Measurements from ENCODE around the gene ALPL.
"Not testable (repeated sequence)": the region's sequence is repeated elsewhere in the genome, so short reads cannot be mapped to it uniquely, and the experiment has no call there.

Gene ALPL

DNA sequence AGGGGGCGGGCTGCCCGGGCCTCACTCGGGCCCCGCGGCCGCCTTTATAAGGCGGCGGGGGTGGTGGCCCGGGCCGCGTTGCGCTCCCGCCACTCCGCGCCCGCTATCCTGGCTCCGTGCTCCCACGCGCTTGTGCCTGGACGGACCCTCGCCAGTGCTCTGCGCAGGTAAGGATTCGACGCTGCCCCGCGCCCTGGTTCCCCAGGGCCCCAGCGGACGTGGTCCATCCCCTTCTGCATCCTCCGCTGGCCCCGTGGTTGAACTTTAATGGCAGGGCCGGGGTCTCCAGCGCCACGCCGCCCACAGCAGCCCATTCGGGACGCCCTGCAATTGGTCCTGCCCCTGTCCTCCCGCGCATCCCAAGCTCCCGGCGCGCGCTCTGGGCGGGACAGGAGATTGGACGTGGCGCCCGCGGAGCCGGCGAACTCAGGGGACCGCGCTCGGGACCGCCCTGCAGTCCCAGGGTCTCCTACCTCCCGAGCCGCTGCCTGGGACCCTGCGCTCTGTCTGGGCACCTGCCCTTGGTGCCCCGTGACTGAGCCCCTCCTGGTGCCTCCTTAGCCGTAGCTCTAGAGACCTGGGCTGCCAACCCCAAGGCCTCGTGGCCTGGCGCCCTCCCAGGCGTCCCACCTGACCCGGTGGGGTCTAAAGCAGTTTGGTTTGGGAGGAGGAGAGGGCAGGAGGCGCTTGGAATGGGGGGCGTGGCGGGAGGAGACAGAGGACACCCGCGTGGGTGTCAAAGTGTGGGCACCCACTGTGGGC lies at the start of gene ALPL:
ALPL (plus strand) TSS at position 73 of the 762 bp plus-strand sequence. CDS start 44,659 bp downstream, outside the sequence.
- ATAC-seq (replicated peaks) (peak; percentile 24 to 29), DNase-seq (no peak)
- peaks cover 36 to 53% of the 10 kb centered on the region in 2 donors for H3K27me3 Mint-ChIP-seq
- peak within 1 kb of the TSS; percentile 31 for H3K27ac Mint-ChIP-seq
- H3K36me3 Mint-ChIP-seq: no peaks in the 10 kb centered on the region
- no peaks in the 10 kb centered on the region for H3K9me3 Mint-ChIP-seq
- H3K4me1 Mint-ChIP-seq: peaks cover 17 to 28% of the 10 kb centered on the region in 2 donors
- H3K4me3 Mint-ChIP-seq: peak within 1 kb of the TSS; percentile 74 to 81

DNA sequence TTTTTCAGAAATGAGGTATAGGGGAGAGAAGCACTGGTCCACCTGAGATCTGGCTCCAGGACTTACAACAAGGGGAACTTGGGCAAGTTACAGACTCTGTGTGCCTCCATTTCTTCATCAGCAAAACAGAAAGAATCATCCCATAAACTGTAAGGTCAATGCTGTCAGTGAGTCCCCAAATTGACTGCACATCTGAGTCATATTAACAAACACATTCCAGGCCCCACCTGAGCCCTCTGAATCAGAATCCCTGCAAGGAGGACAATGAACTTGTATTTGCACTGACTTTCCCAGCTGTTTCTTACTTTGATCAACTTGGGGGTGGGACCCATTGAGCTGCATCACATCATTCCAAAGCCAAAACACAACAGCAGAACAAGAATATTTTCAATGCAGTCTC lies 44.1 kb upstream of the ALPL start:
- H3K4me1 Mint-ChIP-seq; ATAC-seq (replicated peaks); H3K27ac Mint-ChIP-seq; H3K36me3 Mint-ChIP-seq; H3K27me3 Mint-ChIP-seq; DNase-seq; H3K4me3 Mint-ChIP-seq; H3K9me3 Mint-ChIP-seq: not testable (repeated sequence)

DNA sequence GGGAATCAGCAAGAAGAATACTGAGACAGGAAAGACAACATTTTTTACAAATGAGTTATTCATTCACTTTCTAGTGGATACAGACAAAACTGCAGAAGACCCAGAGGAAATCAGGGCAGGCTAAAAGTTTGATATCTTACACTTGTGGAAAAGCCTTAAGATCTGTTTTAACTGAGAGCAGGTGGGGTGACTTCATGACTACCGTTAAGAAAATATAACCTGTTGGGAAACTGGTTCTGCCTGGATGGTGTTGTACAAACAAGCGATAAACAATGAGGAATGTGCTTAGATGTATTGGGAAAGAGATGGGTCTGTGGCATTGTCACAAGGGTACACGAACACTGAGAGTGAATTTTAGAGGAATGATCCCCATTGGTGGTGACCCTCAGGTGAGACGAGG lies 41.3 kb upstream of the ALPL start:
- not testable (repeated sequence) for H3K4me1 Mint-ChIP-seq; H3K4me3 Mint-ChIP-seq; DNase-seq; H3K27ac Mint-ChIP-seq; ATAC-seq (replicated peaks); H3K27me3 Mint-ChIP-seq; H3K9me3 Mint-ChIP-seq
- peaks cover 11 to 13% of the 10 kb centered on the region in 2 donors for H3K36me3 Mint-ChIP-seq

DNA sequence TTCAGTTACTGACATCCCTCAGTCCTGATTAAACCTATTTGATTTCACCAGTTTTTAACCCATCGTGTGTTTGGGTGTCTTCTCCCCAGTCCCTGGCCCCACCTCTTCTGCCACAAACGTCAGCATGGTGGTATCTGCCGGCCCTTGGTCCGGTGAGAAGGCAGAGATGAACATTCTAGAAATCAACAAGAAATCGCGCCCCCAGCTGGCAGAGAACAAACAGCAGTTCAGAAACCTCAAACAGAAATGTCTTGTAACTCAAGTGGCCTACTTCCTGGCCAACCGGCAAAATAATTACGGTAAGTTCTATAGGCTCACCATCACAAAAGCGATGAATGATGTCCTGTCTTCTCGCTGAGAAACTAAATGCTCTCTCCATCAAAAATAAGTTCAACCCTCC lies 40.6 kb upstream of the ALPL start:
- Mint-ChIP-seq H3K27me3 (no peaks in the 10 kb centered on the region), H3K36me3 (peaks cover 13 to 17% of the 10 kb centered on the region in 2 donors), H3K9me3 (no peaks in the 10 kb centered on the region), H3K27ac (no peak overlapping the region), H3K4me1 (no peaks in the 10 kb centered on the region), H3K4me3 (no peak overlapping the region)
- DNase-seq (no peak), ATAC-seq (replicated peaks) (no peak)

DNA sequence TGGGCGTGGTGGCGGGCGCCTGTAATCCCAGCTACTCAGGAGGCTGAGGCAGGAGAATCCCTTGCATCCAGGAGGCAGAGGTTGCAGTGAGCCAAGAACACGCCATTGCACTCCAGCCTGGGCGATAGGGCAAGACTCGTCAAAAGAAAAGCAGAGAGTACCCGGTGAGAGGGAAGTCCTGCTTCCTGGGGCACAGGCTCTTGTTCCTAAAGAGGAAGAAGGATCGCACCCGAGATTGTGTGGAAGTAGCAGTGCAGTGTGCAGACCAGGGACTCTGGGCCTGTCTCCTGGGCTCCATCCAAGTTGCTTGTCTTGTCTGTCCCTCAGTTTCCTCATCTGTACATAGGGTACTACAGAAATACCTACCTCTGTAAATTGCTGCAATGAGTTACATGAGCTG lies 39.6 kb upstream of the ALPL start:
- no peaks in the 10 kb centered on the region for H3K27me3 Mint-ChIP-seq
- no peak overlapping the region for H3K27ac Mint-ChIP-seq
- H3K4me1 Mint-ChIP-seq: no peaks in the 10 kb centered on the region
- H3K4me3 Mint-ChIP-seq: no peak overlapping the region
- ATAC-seq (replicated peaks) (no peak), DNase-seq (no peak)
- H3K36me3 Mint-ChIP-seq: peaks cover 13 to 23% of the 10 kb centered on the region in 2 donors
- H3K9me3 Mint-ChIP-seq: no peaks in the 10 kb centered on the region

DNA sequence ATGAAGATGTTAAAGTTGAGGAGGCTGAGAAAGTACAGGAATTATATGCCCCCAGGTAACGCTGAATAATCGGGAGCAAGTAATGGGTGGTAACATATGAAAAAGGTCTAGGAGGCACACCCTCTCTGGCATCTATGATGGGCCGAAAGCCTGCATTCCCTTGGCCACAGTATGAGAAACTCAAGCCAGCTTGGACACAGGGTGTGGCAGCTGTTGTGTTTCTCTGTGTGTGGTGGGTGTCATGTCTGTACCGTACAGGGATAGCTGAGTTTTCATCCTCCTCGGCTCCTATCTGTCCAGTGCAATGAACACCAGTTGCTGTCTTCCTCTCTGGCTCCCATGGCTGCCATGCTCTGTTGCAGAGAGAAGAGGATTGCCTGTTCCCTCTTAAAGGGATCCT lies 36.4 kb upstream of the ALPL start:
- no peak for DNase-seq
- H3K36me3 Mint-ChIP-seq: peaks cover 23 to 31% of the 10 kb centered on the region in 2 donors
- no peak overlapping the region for H3K27ac Mint-ChIP-seq
- no peaks in the 10 kb centered on the region for H3K4me1 Mint-ChIP-seq
- no peaks in the 10 kb centered on the region for H3K9me3 Mint-ChIP-seq
- no peak for ATAC-seq (replicated peaks)
- H3K27me3 Mint-ChIP-seq: peaks cover 0 to 4% of the 10 kb centered on the region in 2 donors
- no peak overlapping the region for H3K4me3 Mint-ChIP-seq

DNA sequence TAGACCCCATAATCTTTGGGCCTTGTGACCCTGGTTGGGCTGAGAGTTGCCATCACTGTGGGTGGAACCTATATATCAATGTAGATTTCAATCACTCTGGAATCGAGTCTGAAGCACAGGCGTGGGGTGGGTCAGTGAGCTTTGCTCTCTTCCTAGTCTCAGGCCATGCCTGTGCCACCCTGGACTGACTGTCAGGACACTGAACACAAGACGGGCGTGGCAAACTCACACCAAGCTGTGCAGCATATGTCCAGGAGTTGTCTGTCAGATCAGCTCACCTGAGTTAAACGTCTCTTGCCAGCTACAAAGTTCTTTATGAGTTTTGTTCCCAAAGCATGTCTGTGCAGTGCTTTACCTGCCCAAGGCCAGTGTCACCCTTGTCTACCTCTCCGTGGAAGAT lies 30.9 kb upstream of the ALPL start:
- Mint-ChIP-seq H3K36me3 (peaks cover 30 to 32% of the 10 kb centered on the region in 2 donors), H3K9me3 (no peaks in the 10 kb centered on the region), H3K4me3 (no peak overlapping the region), H3K27ac (no peak overlapping the region), H3K27me3 (peaks cover 0 to 4% of the 10 kb centered on the region in 2 donors), H3K4me1 (no peaks in the 10 kb centered on the region)
- DNase-seq (no peak), ATAC-seq (replicated peaks) (no peak)

DNA sequence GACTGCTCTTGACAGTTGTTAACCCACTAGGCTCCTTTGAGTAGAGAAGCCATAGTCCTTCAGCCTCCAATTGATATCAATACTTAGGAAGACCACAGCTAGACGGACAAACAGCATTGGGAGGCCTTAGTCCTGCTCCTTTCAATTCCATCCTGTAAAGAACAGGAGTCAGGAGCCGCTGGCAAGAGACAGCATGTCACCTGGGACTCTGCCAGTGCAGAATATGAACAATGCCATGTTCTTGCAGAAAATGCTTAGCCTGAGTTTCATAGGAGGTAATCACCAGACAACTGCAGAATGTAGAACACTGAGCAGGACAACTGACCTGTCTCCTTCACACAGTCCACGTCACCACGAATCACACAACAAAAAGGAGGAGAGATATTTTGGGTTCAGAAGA lies 25.3 kb upstream of the ALPL start:
- DNase-seq; ATAC-seq (replicated peaks): not testable (repeated sequence)

DNA sequence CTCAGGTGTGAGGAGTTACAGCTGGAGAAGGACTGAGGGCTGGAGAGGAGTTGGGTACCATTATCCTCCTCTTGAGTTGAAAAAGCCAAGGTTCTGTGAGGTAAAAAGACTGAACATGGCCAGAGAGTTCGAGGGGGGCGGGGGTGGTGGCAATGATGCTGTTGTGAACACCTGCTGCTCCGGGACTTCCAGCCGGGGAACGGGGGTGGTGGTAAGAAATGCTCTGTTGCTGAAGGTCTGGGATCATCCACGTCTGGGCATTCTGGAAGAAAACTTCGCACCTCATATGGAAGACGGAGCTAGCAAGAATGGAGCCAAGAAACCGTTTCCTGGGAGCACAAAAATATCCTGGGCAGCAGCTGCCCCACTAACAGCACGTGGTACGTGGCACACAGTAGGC lies 20.1 kb upstream of the ALPL start:
- no peak for ATAC-seq (replicated peaks)
- Mint-ChIP-seq H3K27me3 (peaks cover 10 to 20% of the 10 kb centered on the region in 2 donors), H3K27ac (no peak overlapping the region), H3K4me1 (peaks cover 6 to 16% of the 10 kb centered on the region in 2 donors), H3K36me3 (no peaks in the 10 kb centered on the region), H3K4me3 (peak overlapping the region in 1 of 2 donors; percentile 11), H3K9me3 (peaks cover 3 to 5% of the 10 kb centered on the region in 2 donors)
- no peak for DNase-seq

More for the DNA sequence above, 25.3 kb upstream of the ALPL start:
- not testable (repeated sequence) for H3K4me3 Mint-ChIP-seq, H3K9me3 Mint-ChIP-seq, H3K36me3 Mint-ChIP-seq, H3K27ac Mint-ChIP-seq
- Mint-ChIP-seq H3K4me1 (peaks cover 5 to 14% of the 10 kb centered on the region in 2 donors), H3K27me3 (peaks cover 8 to 16% of the 10 kb centered on the region in 2 donors)

DNA sequence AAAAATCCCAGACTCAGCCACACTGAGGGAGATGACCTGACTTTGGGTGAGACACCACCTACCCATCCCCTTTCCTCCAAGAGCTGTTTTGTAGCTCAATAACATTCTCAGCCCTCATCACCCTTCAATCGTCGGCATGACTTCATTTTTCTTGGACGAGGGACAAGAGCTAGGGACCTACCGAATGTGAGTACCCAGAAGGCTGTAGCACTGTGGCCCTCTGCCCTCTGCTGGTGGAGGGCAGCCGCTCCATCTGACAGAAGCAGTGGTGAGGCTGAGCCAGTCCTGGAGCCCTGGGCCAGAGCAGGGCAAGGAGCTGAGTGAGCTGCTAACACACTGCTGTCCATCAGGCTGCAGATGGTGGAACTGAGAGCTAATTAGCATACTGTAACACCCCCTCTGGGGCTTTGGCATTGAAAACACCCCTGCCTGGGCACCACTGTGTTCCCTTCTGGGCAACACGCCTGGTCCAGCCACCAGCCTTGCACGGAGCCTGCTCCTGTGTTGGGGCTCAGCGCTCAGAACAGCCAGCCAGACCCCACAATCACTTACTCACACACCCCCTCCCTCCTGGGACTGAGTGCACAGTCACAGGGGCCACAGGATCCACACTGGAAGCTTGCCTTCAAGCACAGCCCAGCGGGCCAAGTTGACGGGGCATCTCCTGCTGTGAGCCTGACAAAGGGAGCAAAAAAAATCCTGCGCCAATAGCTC lies 18.3 kb upstream of the ALPL start:
- Mint-ChIP-seq H3K36me3 (no peaks in the 10 kb centered on the region), H3K27me3 (peaks cover 14 to 20% of the 10 kb centered on the region in 2 donors), H3K27ac (no peak overlapping the region), H3K4me3 (no peak overlapping the region), H3K4me1 (peaks cover 8 to 16% of the 10 kb centered on the region in 2 donors), H3K9me3 (peaks cover 3 to 5% of the 10 kb centered on the region in 2 donors)
- ATAC-seq (replicated peaks) (peak; percentile 69 to 74), DNase-seq (no peak)

DNA sequence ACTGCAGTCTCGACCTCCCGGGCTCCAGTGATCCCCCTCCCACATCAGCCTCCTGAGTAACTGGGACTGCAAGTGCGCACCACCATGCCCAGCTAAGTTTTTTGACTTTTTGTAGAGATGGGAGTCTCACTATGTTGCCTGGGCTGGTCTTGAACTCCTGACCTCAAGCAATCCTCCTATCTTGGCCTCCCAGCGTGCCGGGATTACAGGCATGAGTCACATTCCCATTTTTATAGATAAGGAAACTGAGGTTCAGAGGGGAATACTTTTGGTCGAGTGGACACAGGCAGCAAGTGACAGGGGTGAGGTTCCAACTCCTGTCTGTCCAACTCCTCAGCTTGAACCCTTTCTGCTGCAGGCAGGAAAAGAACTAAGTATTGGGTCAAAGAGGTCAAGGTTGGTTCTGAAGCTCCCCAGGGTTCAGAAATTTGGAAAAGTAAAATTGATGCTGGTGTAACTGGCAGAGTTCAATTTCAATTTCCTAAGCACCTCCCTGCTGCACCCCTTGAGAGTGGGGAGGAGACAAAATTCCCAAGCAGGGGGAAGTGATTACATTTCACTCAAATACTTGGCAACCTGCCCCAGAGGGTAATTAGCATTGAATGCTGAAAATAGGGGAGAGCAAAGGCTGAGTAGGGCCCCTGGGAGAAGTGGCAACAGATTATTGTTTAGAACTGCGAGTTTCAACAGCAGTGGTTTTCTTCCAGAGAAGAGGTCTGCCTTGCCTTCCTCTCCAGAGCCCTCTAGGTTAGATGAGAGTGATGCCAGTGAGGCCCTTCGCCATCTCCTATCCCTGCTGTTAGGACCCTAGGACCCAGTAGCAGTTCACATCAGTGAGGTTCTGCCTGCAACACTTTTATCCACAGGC lies 17.5 kb upstream of the ALPL start:
- Mint-ChIP-seq H3K9me3 (peaks cover 3 to 5% of the 10 kb centered on the region in 2 donors), H3K27ac (no peak overlapping the region), H3K4me1 (peaks cover 8 to 16% of the 10 kb centered on the region in 2 donors), H3K4me3 (no peak overlapping the region), H3K36me3 (no peaks in the 10 kb centered on the region), H3K27me3 (peaks cover 14 to 20% of the 10 kb centered on the region in 2 donors)
- ATAC-seq (replicated peaks) (no peak), DNase-seq (no peak)

DNA sequence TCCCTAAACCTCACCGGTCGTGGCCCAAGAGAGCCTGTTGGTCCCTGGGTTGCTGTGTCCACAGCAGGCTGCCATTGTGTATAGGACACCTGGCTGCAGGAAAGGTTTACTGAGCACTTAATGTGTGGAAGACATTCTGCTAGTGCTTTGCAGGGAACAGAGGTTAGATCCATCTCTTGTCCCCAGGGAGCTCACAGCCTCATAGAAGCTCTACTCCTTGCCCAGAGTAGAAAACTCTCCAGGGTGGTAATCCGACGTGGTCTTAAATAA lies 16.9 kb upstream of the ALPL start:
- DNase-seq (no peak), ATAC-seq (replicated peaks) (no peak)
- no peaks in the 10 kb centered on the region for H3K36me3 Mint-ChIP-seq
- peaks cover 3 to 5% of the 10 kb centered on the region in 2 donors for H3K9me3 Mint-ChIP-seq
- no peak overlapping the region for H3K27ac Mint-ChIP-seq
- H3K4me3 Mint-ChIP-seq: no peak overlapping the region
- H3K27me3 Mint-ChIP-seq: peaks cover 14 to 16% of the 10 kb centered on the region in 2 donors
- H3K4me1 Mint-ChIP-seq: peaks cover 8 to 16% of the 10 kb centered on the region in 2 donors

DNA sequence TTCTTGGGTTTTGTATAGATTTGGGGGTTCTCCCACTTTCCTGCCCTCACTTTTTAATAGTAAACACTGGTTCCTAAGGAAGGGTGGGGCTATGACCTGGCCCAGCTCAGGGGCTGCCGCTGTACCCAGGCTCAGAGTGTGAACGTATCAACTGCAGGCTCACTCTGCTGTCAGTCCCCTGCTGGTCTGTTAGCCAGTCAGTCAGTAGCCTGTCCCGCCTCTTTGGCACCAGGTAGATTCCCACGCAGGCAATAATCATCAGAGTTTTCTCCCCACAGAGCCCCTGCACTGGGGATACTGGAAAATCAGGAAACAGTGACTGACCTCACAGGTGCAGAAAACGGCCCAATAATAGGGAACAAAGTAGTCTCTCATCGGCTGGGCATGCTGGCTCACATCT lies 15.0 kb upstream of the ALPL start:
- no peaks in the 10 kb centered on the region for H3K36me3 Mint-ChIP-seq
- ATAC-seq (replicated peaks) (no peak), DNase-seq (no peak)
- H3K27me3 Mint-ChIP-seq: peaks cover under 1 to 10% of the 10 kb centered on the region in 2 donors
- H3K4me1 Mint-ChIP-seq: peaks cover 0 to 2% of the 10 kb centered on the region in 2 donors
- H3K27ac Mint-ChIP-seq: no peak overlapping the region
- H3K9me3 Mint-ChIP-seq: no peaks in the 10 kb centered on the region
- H3K4me3 Mint-ChIP-seq: no peak overlapping the region

DNA sequence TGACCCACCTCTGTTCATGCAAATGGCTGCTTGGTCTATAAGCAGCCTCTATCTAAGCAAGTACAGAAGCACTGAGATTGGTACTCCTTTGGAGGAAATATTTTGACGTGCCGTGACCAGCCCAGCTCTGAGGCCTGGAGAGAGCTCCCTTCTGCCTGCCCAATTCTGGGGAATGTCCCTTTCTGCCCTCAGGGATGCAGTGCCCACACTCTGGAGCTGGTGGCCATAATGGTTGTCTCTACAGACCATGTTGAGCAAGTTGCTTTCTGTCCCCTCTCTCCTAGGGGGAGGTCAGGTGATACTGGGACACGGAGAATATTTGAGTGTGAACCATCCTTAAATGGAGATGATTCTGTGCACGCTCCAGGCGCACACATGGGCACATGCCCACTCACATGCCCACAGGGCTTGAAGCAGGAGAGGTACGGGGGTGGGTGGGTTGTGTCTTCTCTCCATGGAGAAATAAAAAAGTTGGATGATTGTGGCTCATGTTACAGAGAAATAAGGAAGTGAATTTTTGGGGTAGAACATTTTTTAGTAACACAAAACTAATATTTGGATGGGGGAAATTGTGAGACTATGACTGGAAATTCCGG lies 13.9 kb upstream of the ALPL start:
- no peaks in the 10 kb centered on the region for H3K36me3 Mint-ChIP-seq
- DNase-seq (no peak), ATAC-seq (replicated peaks) (no peak)
- H3K27ac Mint-ChIP-seq: no peak overlapping the region
- peaks cover 0 to 1% of the 10 kb centered on the region in 2 donors for H3K9me3 Mint-ChIP-seq
- no peak overlapping the region for H3K4me3 Mint-ChIP-seq
- peaks cover 0 to 2% of the 10 kb centered on the region in 2 donors for H3K4me1 Mint-ChIP-seq
- H3K27me3 Mint-ChIP-seq: peaks cover 0 to 10% of the 10 kb centered on the region in 2 donors
